HCT116 (cell line): ENCODE measurements around the gene CHL1. TPM values are rescaled to one million over a fixed set of nuclear protein-coding genes. Genes with fewer than 3 reads are reported as not detected.

Source experiments
- ATAC-seq: fragments of 200-7000 bp; cut with Tn5 transposase; 2 replicates; pipeline ENCODE4 v1.9.1; 2020; ENCODE audit warnings: mild to moderate bottlenecking, moderate library complexity
- BruUV-seq: library from RNA; stranded (reverse); fragments of 400-500 nt; replicated peaks from 2 replicates; lab custom pipeline; 2021; lab: Mats Ljungman, UMichigan
- CTCF ChIA-PET: fragments of 300-600 bp; sonication (Branson Sonifier 250); formaldehyde crosslinking; loops from one replicate; lab custom pipeline; 2021; ENCODE audit warnings: antibody characterized with exemption; lab: Charles Lee
- POLR2A ChIA-PET: fragments of 300-600, 350-600 bp; sonication (Branson Sonifier 250); formaldehyde crosslinking; loops from one replicate; lab custom pipeline; 2021; ENCODE audit warnings: antibody characterized with exemption; lab: Charles Lee
- RAD21 ChIA-PET, 2 experiments: fragments of 300-600 bp; sonication (Branson Sonifier 250); formaldehyde crosslinking; loops; one replicate each; lab custom pipeline; 2023; ENCODE audit warnings: low total read pairs in 2 of 2; ENCODE audit not compliant: uncharacterized antibody in 2 of 2, unreplicated experiment in 2 of 2, low non-redundant PET in 1 of 2; lab: Charles Lee
- DNase-seq: peaks from one replicate; pipeline ENCODE4 v3.0.0-alpha.2; 2010; ENCODE audit warnings: low read depth, low spot score
- H2AFZ ChIP-seq: fragments of 200-600 bp; shearing (Covaris generic), sonication (generic); 2 replicates; pipeline ENCODE4 v1.6.1; 2017; ENCODE audit warnings: low read depth, mixed run types, mixed read lengths, antibody characterized with exemption, low read length; ENCODE audit not compliant: poor library complexity, severe bottlenecking
- H3K27ac ChIP-seq: 2 replicates; pipeline ENCODE4 v1.5.1; 2012; ENCODE audit warnings: low read depth, low read length
- H3K27me3 ChIP-seq: fragments of 200-600 bp; sonication (generic); 2 replicates; pipeline ENCODE4 v1.6.1; 2016; ENCODE audit warnings: mixed run types, low read length, mixed read lengths; ENCODE audit not compliant: insufficient read depth
- H3K36me3 ChIP-seq, 2 experiments: fragments of 200-500 bp in 1 of 2; fragments of 200-600 bp in 1 of 2; sonication (Bioruptor generic) in 1 of 2; sonication (generic) in 1 of 2; 2 replicates each; pipeline versions ENCODE4 v1.5.1 to v1.6.1; 2014 to 2016; ENCODE audit warnings: low read length in 2 of 2, inconsistent platforms in 1 of 2, mixed read lengths in 1 of 2, mixed run types in 1 of 2; ENCODE audit not compliant: insufficient read depth in 2 of 2, control insufficient read depth in 1 of 2
- H3K4me1 ChIP-seq, 2 experiments: fragments of 200-600 bp in 1 of 2; sonication (generic) in 1 of 2; 2 replicates each; pipeline versions ENCODE4 v1.5.1 to v1.6.1; 2012 to 2017; ENCODE audit warnings: low read length in 2 of 2, inconsistent platforms in 1 of 2, mild to moderate bottlenecking in 1 of 2, mixed read lengths in 1 of 2, mixed run types in 1 of 2, moderate library complexity in 1 of 2; ENCODE audit not compliant: insufficient read depth in 2 of 2, control insufficient read depth in 1 of 2
- H3K4me2 ChIP-seq: fragments of 200-600 bp; sonication (generic); 2 replicates; pipeline ENCODE4 v1.6.1; 2017; ENCODE audit warnings: mixed run types, low read length, mixed read lengths
- H3K4me3 ChIP-seq, 2 experiments: fragments of 200-600 bp in 1 of 2; sonication (generic) in 1 of 2; replicated peaks in 1 of 2; 2 replicates each; pipeline ENCODE4 v1.5.1; 2011 to 2016; ENCODE audit warnings: low read length in 2 of 2, control low read depth in 1 of 2, low read depth in 1 of 2, mild to moderate bottlenecking in 1 of 2, mixed read lengths in 1 of 2, mixed run types in 1 of 2
- H3K79me2 ChIP-seq: fragments of 200-600 bp; sonication (generic); 2 replicates; pipeline ENCODE4 v1.6.1; 2017; ENCODE audit warnings: mild to moderate bottlenecking, mixed run types, low read length, moderate library complexity, mixed read lengths; ENCODE audit not compliant: insufficient read depth
- H3K9ac ChIP-seq: fragments of 200-600 bp; sonication (generic); 2 replicates; pipeline ENCODE4 v1.6.1; 2016; ENCODE audit warnings: low read length, mixed read lengths
- H3K9me2 ChIP-seq: fragments of 200-600 bp; sonication (generic), shearing (Covaris generic); 2 replicates; pipeline ENCODE4 v1.6.1; 2017; ENCODE audit warnings: mixed run types, mild to moderate bottlenecking, moderate library complexity; ENCODE audit not compliant: insufficient read depth
- H3K9me3 ChIP-seq, 2 experiments: fragments of 200-500 bp in 1 of 2; fragments of 200-600 bp in 1 of 2; sonication (Bioruptor generic) in 1 of 2; sonication (generic) in 1 of 2; 2 replicates each; pipeline ENCODE4 v1.6.1; 2014 to 2017; ENCODE audit warnings: low read length in 2 of 2, mixed read lengths in 2 of 2, inconsistent platforms in 1 of 2, low read depth in 1 of 2, mild to moderate bottlenecking in 1 of 2, mixed run types in 1 of 2, moderate library complexity in 1 of 2; ENCODE audit not compliant: control insufficient read depth in 1 of 2, insufficient read depth in 1 of 2
- H4K20me1 ChIP-seq: fragments of 200-600 bp; sonication (generic), shearing (Covaris generic); 2 replicates; pipeline ENCODE4 v1.6.1; 2017; ENCODE audit warnings: mixed run types, mild to moderate bottlenecking, moderate library complexity; ENCODE audit not compliant: insufficient read depth
- CBX3 ChIP-seq: IDR thresholded peaks from 2 replicates; pipeline ENCODE4 v1.6.1; 2012; ENCODE audit warnings: low read depth
- CTCF ChIP-seq, 3 experiments: fragments of 200-600 bp in 1 of 3; sonication (generic) in 1 of 3; IDR thresholded peaks in 2 of 3; conservative IDR thresholded peaks in 1 of 3; 2 replicates each; pipeline ENCODE4 v1.5.1; 2012 to 2017; ENCODE audit warnings: low read depth in 2 of 3, low read length in 2 of 3, antibody characterized with exemption in 1 of 3, borderline replicate concordance in 1 of 3, control low read depth in 1 of 3, mild to moderate bottlenecking in 1 of 3, mixed read lengths in 1 of 3, mixed run types in 1 of 3, moderate library complexity in 1 of 3; ENCODE audit not compliant: insufficient read depth in 1 of 3
- EGR1 ChIP-seq: IDR thresholded peaks from 2 replicates; pipeline ENCODE4 v1.6.1; 2012; ENCODE audit warnings: low read depth
- ELF1 ChIP-seq: IDR thresholded peaks from 2 replicates; pipeline ENCODE4 v1.6.1; 2012; ENCODE audit warnings: low read depth, borderline replicate concordance
- EZH2 ChIP-seq: fragments of 200-600 bp; sonication (generic); IDR thresholded peaks from 2 replicates; pipeline ENCODE4 v1.6.1; 2017; ENCODE audit warnings: antibody characterized with exemption, mixed run types
- EZH2phosphoT487 ChIP-seq: fragments of 200-600 bp; IDR thresholded peaks from 2 replicates; pipeline ENCODE4 v1.6.1; 2018; ENCODE audit warnings: antibody characterized with exemption, borderline replicate concordance
- FOSL1 ChIP-seq: IDR thresholded peaks from 2 replicates; pipeline ENCODE4 v1.6.1; 2012; ENCODE audit warnings: low read depth
- JUND ChIP-seq: IDR thresholded peaks from 2 replicates; pipeline ENCODE4 v1.6.1; 2012
- POLR2AphosphoS5 ChIP-seq: IDR thresholded peaks from 2 replicates; pipeline ENCODE4 v1.6.1; 2011; ENCODE audit warnings: mild to moderate bottlenecking, low read depth, low read length, moderate library complexity
- RAD21 ChIP-seq: IDR thresholded peaks from 2 replicates; pipeline ENCODE4 v1.6.1; 2012; ENCODE audit warnings: low read depth, mild to moderate bottlenecking
- REST ChIP-seq: IDR thresholded peaks from 2 replicates; pipeline ENCODE4 v1.6.1; 2012; ENCODE audit warnings: low read depth
- SP1 ChIP-seq: IDR thresholded peaks from 2 replicates; pipeline ENCODE4 v1.6.1; 2012; ENCODE audit warnings: low read depth
- SRF ChIP-seq: IDR thresholded peaks from 2 replicates; pipeline ENCODE4 v1.6.1; 2012; ENCODE audit warnings: low read depth
- TCF7L2 ChIP-seq: IDR thresholded peaks from 2 replicates; pipeline ENCODE4 v1.7.0; 2011; ENCODE audit warnings: borderline replicate concordance, inconsistent platforms; ENCODE audit not compliant: insufficient read depth, insufficient read length; ENCODE audit errors: extremely low read depth
- YY1 ChIP-seq: IDR thresholded peaks from 2 replicates; pipeline ENCODE4 v1.6.1; 2011; ENCODE audit warnings: low read length, low read depth, moderate library complexity, mild to moderate bottlenecking; ENCODE audit not compliant: insufficient replicate concordance; ENCODE audit errors: extremely low read depth
- ZFX ChIP-seq: fragments of 450-650 bp; IDR thresholded peaks from 2 replicates; pipeline ENCODE4 v1.6.1; 2017
- ZNF274 ChIP-seq: fragments of 200-500 bp; sonication (Bioruptor generic); IDR thresholded peaks from 2 replicates; pipeline ENCODE4 v1.6.1; 2014; ENCODE audit warnings: mild to moderate bottlenecking, low read depth, low read length, inconsistent platforms
- intact Hi-C: fragments of 100-400 bp; cut with micrococcal nuclease; formaldehyde crosslinking; loops from 2 replicates; pipeline ENCODE4 v1.10.0; 2022
- total RNA-seq: library from RNA; stranded (reverse); gene quantifications from one replicate; pipeline ENCODE4 v1.2.1, GENCODE V29; 2021; ENCODE audit not compliant: unreplicated experiment
- TF ChIP-seq, protein P1 (sequence below): IDR thresholded peaks from 2 replicates; pipeline ENCODE4 v1.6.1; 2012
- TF ChIP-seq, protein P2 (sequence below): IDR thresholded peaks from 2 replicates; pipeline ENCODE4 v1.6.1; 2012
- TF ChIP-seq, protein P3 (sequence below): IDR thresholded peaks from 2 replicates; pipeline ENCODE4 v1.6.1; 2011; ENCODE audit warnings: mild to moderate bottlenecking, low read length, moderate library complexity; ENCODE audit not compliant: insufficient replicate concordance; ENCODE audit errors: extremely low read depth

The CHL1 gene
- total RNA-seq, 1 experiment from 2014 or later, result not detected

GRCh38 chr3:411226-411625 is 214.7 kb downstream of the CHL1 start:
- Histone ChIP-seq H3K9me2 (no peaks in the 10 kb centered on the region), H4K20me1 (no peaks in the 10 kb centered on the region), H3K36me3 (no peaks in the 10 kb centered on the region), H3K27ac (no peak overlapping the region), H3K4me2 (no peak overlapping the region), H3K4me1 (no peaks in the 10 kb centered on the region), H3K9ac (no peak overlapping the region), H3K9me3 (peaks cover 5 to 20% of the 10 kb centered on the region in 2 experiments; a peak in 2 of 4 replicates), H3K79me2 (no peaks in the 10 kb centered on the region), H3K4me3 (no peak overlapping the region), H2AFZ (no peak overlapping the region), H3K27me3 (no peaks in the 10 kb centered on the region)
- RAD21 ChIA-PET, result no interaction called here
- ATAC-seq (no peak), DNase-seq (no peak)
- no peak for TF ChIP-seq RAD21
- no peak for TF ChIP-seq ELF1
- TF ChIP-seq POLR2AphosphoS5, result no peak
- TF ChIP-seq, protein P1, sequence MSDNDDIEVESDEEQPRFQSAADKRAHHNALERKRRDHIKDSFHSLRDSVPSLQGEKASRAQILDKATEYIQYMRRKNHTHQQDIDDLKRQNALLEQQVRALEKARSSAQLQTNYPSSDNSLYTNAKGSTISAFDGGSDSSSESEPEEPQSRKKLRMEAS, result no peak
- TF ChIP-seq ZNF274, result no peak
- no peak for TF ChIP-seq EZH2
- TF ChIP-seq ZFX, result no peak
- TF ChIP-seq, protein P2, sequence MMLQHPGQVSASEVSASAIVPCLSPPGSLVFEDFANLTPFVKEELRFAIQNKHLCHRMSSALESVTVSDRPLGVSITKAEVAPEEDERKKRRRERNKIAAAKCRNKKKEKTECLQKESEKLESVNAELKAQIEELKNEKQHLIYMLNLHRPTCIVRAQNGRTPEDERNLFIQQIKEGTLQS, result no peak
- TF ChIP-seq YY1, result no peak
- TF ChIP-seq CTCF (IDR thresholded peaks at IDR 0.05 in 2 of 3, conservative IDR thresholded peaks at IDR 0.05 in 1 of 3; ENCODE audit: borderline replicate concordance in 1 of 3, insufficient read depth in 1 of 3, low read depth in 2 of 3, low read length in 2 of 3), result no peak
- TF ChIP-seq REST, result no peak
- no peak for TF ChIP-seq SP1
- TF ChIP-seq FOSL1, result no peak
- no peak for TF ChIP-seq EZH2phosphoT487
- TF ChIP-seq JUND, result no peak
- no peak for TF ChIP-seq CBX3
- TF ChIP-seq, protein P3, sequence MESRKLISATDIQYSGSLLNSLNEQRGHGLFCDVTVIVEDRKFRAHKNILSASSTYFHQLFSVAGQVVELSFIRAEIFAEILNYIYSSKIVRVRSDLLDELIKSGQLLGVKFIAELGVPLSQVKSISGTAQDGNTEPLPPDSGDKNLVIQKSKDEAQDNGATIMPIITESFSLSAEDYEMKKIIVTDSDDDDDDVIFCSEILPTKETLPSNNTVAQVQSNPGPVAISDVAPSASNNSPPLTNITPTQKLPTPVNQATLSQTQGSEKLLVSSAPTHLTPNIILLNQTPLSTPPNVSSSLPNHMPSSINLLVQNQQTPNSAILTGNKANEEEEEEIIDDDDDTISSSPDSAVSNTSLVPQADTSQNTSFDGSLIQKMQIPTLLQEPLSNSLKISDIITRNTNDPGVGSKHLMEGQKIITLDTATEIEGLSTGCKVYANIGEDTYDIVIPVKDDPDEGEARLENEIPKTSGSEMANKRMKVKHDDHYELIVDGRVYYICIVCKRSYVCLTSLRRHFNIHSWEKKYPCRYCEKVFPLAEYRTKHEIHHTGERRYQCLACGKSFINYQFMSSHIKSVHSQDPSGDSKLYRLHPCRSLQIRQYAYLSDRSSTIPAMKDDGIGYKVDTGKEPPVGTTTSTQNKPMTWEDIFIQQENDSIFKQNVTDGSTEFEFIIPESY, result no peak
- TF ChIP-seq EGR1, result no peak
- no peak for TF ChIP-seq SRF
- TF ChIP-seq TCF7L2, result no peak
- no TSS peak for BruUV-seq
- POLR2A ChIA-PET, result no interaction called here
- intact Hi-C loops, result no loop called here
- CTCF ChIA-PET, result no interaction called here
